ENCODE data around the gene PI4K2B.

Gene PI4K2B

GRCh38 chr4:25271866-25272265 lies 38.0 kb downstream of the PI4K2B start:
- no peak overlapping the region for H3K4me3 ChIP-seq
- no peak overlapping the region for H3K27ac ChIP-seq
- no peak for TF ChIP-seq CTCF (IDR thresholded peaks at IDR 0.05)
- DNase-seq (ENCODE audit: low spot score) = no peak

GRCh38 chr4:25280210-25280609 lies 46.4 kb downstream of the PI4K2B start:
- no peak for DNase-seq (ENCODE audit: low spot score)
- no peak for TF ChIP-seq CTCF (IDR thresholded peaks at IDR 0.05)
- Histone ChIP-seq H3K27ac (no peak overlapping the region), H3K4me3 (no peak overlapping the region)

GRCh38 chr4:25283948-25284347 lies 50.1 kb downstream of the PI4K2B start:
- H3K4me3 ChIP-seq = no peak overlapping the region
- no peak overlapping the region for H3K27ac ChIP-seq
- TF ChIP-seq CTCF (IDR thresholded peaks at IDR 0.05) = no peak
- DNase-seq (ENCODE audit: low spot score) = no peak

GRCh38 chr4:25284466-25284865 lies 50.6 kb downstream of the PI4K2B start:
- Histone ChIP-seq H3K4me3 (no peak overlapping the region), H3K27ac (no peak overlapping the region)
- no peak for DNase-seq (ENCODE audit: low spot score)
- TF ChIP-seq CTCF (IDR thresholded peaks at IDR 0.05) = no peak

GRCh38 chr4:25290490-25291067 lies 56.7 kb downstream of the PI4K2B start:
- no peak for DNase-seq (ENCODE audit: low spot score)
- TF ChIP-seq CTCF (IDR thresholded peaks at IDR 0.05) = no peak
- H3K4me3 ChIP-seq = no peak overlapping the region
- no peak overlapping the region for H3K27ac ChIP-seq

GRCh38 chr4:25291158-25291733 lies 57.4 kb downstream of the PI4K2B start:
- no peak for TF ChIP-seq CTCF (IDR thresholded peaks at IDR 0.05)
- Histone ChIP-seq H3K4me3 (no peak overlapping the region), H3K27ac (no peak overlapping the region)
- no peak for DNase-seq (ENCODE audit: low spot score)

- no peak for TF ChIP-seq CTCF (IDR thresholded peaks at IDR 0.05)
- H3K27ac ChIP-seq = no peak overlapping the region
- no peak for DNase-seq (ENCODE audit: low spot score)
- no peak overlapping the region for H3K4me3 ChIP-seq
These were observed 63.9 kb downstream of the PI4K2B start for GRCh38 chr4:25297528-25298242.
